GM20000 (cell line): Measurements from ENCODE around the gene DGCR8.

Experiments
- DNase-seq: peaks from one replicate; pipeline ENCODE4 v3.0.0; 2012; ENCODE audit warnings: low spot score
- CTCF ChIP-seq: IDR thresholded peaks from 2 replicates; pipeline ENCODE4 v1.5.1; 2012; ENCODE audit warnings: mild to moderate bottlenecking, control low read depth; ENCODE audit errors: extremely low read depth, missing control alignments

DGCR8 gene

GRCh38 chr22:20113551-20114310 lies 33.7 kb downstream of the DGCR8 start:
- TF ChIP-seq CTCF = no peak
- no peak for DNase-seq

GRCh38 chr22:20114506-20115475 lies 34.8 kb downstream of the DGCR8 start:
- DNase-seq = no peak
- TF ChIP-seq CTCF = no peak

- no peak for DNase-seq
- no peak for TF ChIP-seq CTCF
These were observed 35.8 kb downstream of the DGCR8 start, which contains the start of gene RANBP1 for GRCh38 chr22:20115691-20116375. Gene RANBP1, plus strand, starts transcription at chr22:20116104. Its CDS starts 81 bp downstream, at chr22:20116185.

GRCh38 chr22:20116376-20116950 lies 36.4 kb downstream of the DGCR8 start:
- DNase-seq = peak; percentile 62
- no peak for TF ChIP-seq CTCF

- peak; percentile 33 for TF ChIP-seq CTCF
- peak; percentile 100 for DNase-seq
These were observed 37.1 kb downstream of the DGCR8 start, which contains the start of gene TRMT2A for GRCh38 chr22:20116951-20117632. Gene TRMT2A, minus strand, starts transcription at chr22:20117226. Its CDS starts 320 bp downstream, at chr22:20116906.

- peak; percentile 77 for DNase-seq
- TF ChIP-seq CTCF = no peak
These were observed 37.7 kb downstream of the DGCR8 start for GRCh38 chr22:20117633-20118299.
